Keratinocyte (primary cell): ENCODE data around the gene OLFML3. TPM values are rescaled to one million over a fixed set of nuclear protein-coding genes. Genes with fewer than 3 reads are reported as not detected.

Source experiments
- DNase-seq: peaks from one replicate; pipeline ENCODE4 v3.0.0-alpha.2; 2011; ENCODE audit warnings: low read depth, missing footprints, low spot score
- FAIRE-seq: peaks from 2 replicates; lab custom pipeline; 2011; peaks lifted over from hg19 to GRCh38; lab: Jason Lieb, UNC
- H2AFZ ChIP-seq: 2 replicates; pipeline ENCODE4 v1.6.0; 2012; ENCODE audit warnings: low read length, control low read depth, inconsistent platforms; ENCODE audit not compliant: control insufficient read depth
- H3K27ac ChIP-seq: 2 replicates; pipeline ENCODE4 v1.5.1; 2011; ENCODE audit warnings: low read length; ENCODE audit not compliant: control insufficient read depth, insufficient read depth
- H3K27me3 ChIP-seq: 3 replicates; pipeline ENCODE4 v1.6.0; 2011; ENCODE audit warnings: low read length; ENCODE audit not compliant: control insufficient read depth, insufficient read depth; ENCODE audit errors: extremely low read depth
- H3K36me3 ChIP-seq, 2 experiments: 2 replicates in 1 of 2; 3 replicates in 1 of 2; pipeline ENCODE4 v1.5.1; 2011; ENCODE audit warnings: low read length in 2 of 2, mild to moderate bottlenecking in 1 of 2; ENCODE audit not compliant: control insufficient read depth in 2 of 2, insufficient read depth in 2 of 2; ENCODE audit errors: extremely low read depth in 1 of 2
- H3K4me1 ChIP-seq: 3 replicates; pipeline ENCODE4 v1.5.1; 2011; ENCODE audit warnings: low read length; ENCODE audit not compliant: control insufficient read depth, insufficient read depth; ENCODE audit errors: extremely low read depth
- H3K4me2 ChIP-seq: 3 replicates; pipeline ENCODE4 v1.6.0; 2011; ENCODE audit warnings: low read depth, low read length; ENCODE audit not compliant: control insufficient read depth, insufficient read depth; ENCODE audit errors: extremely low read depth
- H3K4me3 ChIP-seq, 3 experiments: fragments of 200-600 bp in 1 of 3; sonication (generic) in 1 of 3; 2 replicates in 2 of 3; 3 replicates in 1 of 3; pipeline ENCODE4 v1.5.1; 2011 to 2016; ENCODE audit warnings: low read length in 3 of 3, mild to moderate bottlenecking in 3 of 3, control low read depth in 2 of 3, inconsistent platforms in 1 of 3, low read depth in 1 of 3, mixed read lengths in 1 of 3, mixed run types in 1 of 3, moderate library complexity in 1 of 3; ENCODE audit not compliant: control insufficient read depth in 2 of 3, insufficient read depth in 2 of 3; ENCODE audit errors: extremely low read depth in 1 of 3
- H3K79me2 ChIP-seq: 2 replicates; pipeline ENCODE4 v1.6.0; 2012; ENCODE audit warnings: low read length; ENCODE audit not compliant: control insufficient read depth, insufficient read depth
- H3K9ac ChIP-seq: 3 replicates; pipeline ENCODE4 v1.6.0; 2011; ENCODE audit warnings: low read length; ENCODE audit not compliant: control insufficient read depth, insufficient read depth; ENCODE audit errors: extremely low read depth
- H3K9me1 ChIP-seq: 3 replicates; pipeline ENCODE4 v1.6.0; 2011; ENCODE audit warnings: low read length; ENCODE audit not compliant: control insufficient read depth, insufficient read depth; ENCODE audit errors: extremely low read depth
- H3K9me3 ChIP-seq: 2 replicates; pipeline ENCODE4 v1.5.1; 2012; ENCODE audit warnings: low read depth, low read length; ENCODE audit not compliant: control insufficient read depth
- H4K20me1 ChIP-seq: 3 replicates; pipeline ENCODE4 v1.6.0; 2011; ENCODE audit warnings: low read length; ENCODE audit not compliant: control insufficient read depth, insufficient read depth; ENCODE audit errors: extremely low read depth
- EZH2 ChIP-seq: IDR thresholded peaks from one replicate; pipeline ENCODE4 v1.6.1; 2012; ENCODE audit warnings: inconsistent platforms, mild to moderate bottlenecking, low read length, moderate library complexity
- dilution Hi-C: fragments of 300-500 bp; cut with MboI; formaldehyde crosslinking; loops from one replicate; pipeline ENCODE4 v1.7.0; 2020; ENCODE audit warnings: low sequenced_read_pairs; ENCODE audit not compliant: extremely low pct_ligation_motif_present
- polyA plus RNA-seq, 5 experiments: library from polyadenylated mRNA; depleted of rRNA in 3 of 5; stranded (reverse) in 3 of 5; stranded (forward) in 1 of 5; unstranded in 1 of 5; fragments of >200 nt; gene quantifications; 1 replicate in 1 of 5; 2 replicates in 3 of 5; 3 replicates in 1 of 5; pipeline versions ENCODE4 v1.2.1 to v1.2.3, GENCODE V29; 2011 to 2012; ENCODE audit warnings: missing spikeins in 2 of 5, low read depth in 1 of 5, low replicate concordance in 1 of 5
- TF ChIP-seq, protein P1 (sequence below), 3 experiments: IDR thresholded peaks in 1 of 3; conservative IDR thresholded peaks in 1 of 3; optimal IDR thresholded peaks in 1 of 3; 2 replicates in 2 of 3; 3 replicates in 1 of 3; pipeline versions ENCODE3 to v1.5.1; 2011; ENCODE audit warnings: low read length in 3 of 3, mild to moderate bottlenecking in 3 of 3, moderate library complexity in 2 of 3, control low read depth in 1 of 3, inconsistent platforms in 1 of 3; ENCODE audit not compliant: insufficient read depth in 2 of 3; ENCODE audit errors: extremely low read depth in 1 of 3

Gene OLFML3
- polyA plus RNA-seq, 1 donor (not counting 4 experiments of a cell fraction or from before 2014, with no cell fraction given) = 4.4 TPM

DNA sequence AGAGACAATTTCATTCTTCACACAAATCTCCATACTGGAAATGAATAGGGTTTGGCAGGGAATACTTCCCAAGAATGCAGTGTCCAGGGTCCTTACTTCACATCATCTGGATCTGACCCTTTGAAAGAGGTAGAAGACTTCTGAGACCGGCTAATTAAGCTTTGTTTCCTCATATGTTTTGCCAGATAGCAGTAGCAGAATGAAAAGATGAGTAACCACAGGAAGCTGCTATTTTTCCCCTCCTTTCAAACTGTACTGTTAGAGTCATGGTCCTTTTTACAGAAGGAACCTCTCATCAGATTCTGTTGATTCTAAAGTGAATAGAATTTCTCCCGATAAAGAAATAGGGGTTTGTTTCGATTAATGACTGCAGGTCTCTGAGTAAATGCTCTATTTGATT lies 1.4 kb upstream of the OLFML3 start:
- Histone ChIP-seq H3K9me1 (no peaks in the 10 kb centered on the region), H3K79me2 (no peaks in the 10 kb centered on the region), H3K9ac (no peak overlapping the region), H3K27ac (no peak overlapping the region), H2AFZ (no peak overlapping the region), H3K9me3 (no peaks in the 10 kb centered on the region), H3K36me3 (peaks cover 4 to 7% of the 10 kb centered on the region in 2 experiments), H3K4me1 (peaks cover 9% of the 10 kb centered on the region), H3K4me2 (no peak overlapping the region), H3K4me3 (no peak overlapping the region), H3K27me3 (no peaks in the 10 kb centered on the region), H4K20me1 (no peaks in the 10 kb centered on the region)
- TF ChIP-seq, protein P1, sequence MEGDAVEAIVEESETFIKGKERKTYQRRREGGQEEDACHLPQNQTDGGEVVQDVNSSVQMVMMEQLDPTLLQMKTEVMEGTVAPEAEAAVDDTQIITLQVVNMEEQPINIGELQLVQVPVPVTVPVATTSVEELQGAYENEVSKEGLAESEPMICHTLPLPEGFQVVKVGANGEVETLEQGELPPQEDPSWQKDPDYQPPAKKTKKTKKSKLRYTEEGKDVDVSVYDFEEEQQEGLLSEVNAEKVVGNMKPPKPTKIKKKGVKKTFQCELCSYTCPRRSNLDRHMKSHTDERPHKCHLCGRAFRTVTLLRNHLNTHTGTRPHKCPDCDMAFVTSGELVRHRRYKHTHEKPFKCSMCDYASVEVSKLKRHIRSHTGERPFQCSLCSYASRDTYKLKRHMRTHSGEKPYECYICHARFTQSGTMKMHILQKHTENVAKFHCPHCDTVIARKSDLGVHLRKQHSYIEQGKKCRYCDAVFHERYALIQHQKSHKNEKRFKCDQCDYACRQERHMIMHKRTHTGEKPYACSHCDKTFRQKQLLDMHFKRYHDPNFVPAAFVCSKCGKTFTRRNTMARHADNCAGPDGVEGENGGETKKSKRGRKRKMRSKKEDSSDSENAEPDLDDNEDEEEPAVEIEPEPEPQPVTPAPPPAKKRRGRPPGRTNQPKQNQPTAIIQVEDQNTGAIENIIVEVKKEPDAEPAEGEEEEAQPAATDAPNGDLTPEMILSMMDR (optimal IDR thresholded peaks at IDR 0.05 in 1 of 3, IDR thresholded peaks at IDR 0.05 in 1 of 3, conservative IDR thresholded peaks at IDR 0.05 in 1 of 3; ENCODE audit: extremely low read depth in 1 of 3, insufficient read depth in 2 of 3, low read length in 3 of 3) = no peak
- TF ChIP-seq EZH2 = no peak
- dilution Hi-C loops = no loop called here
- DNase-seq = no peak
- no peak for FAIRE-seq

DNA sequence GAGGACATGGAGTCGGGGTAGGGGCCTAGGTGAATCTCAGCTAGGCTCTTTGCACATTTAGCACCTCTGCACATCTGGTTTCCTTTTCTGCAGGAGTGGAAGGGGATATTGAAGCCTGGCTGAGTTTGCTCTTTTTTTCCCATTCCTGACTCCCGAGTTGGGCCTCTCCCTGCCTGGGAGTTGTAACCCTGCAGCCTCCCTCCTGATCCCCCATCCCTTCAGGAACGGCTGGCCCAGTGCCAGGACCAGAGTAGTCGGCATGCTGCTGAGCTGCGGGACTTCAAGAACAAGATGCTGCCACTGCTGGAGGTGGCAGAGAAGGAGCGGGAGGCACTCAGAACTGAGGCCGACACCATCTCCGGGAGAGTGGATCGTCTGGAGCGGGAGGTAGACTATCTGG lies 836 bp downstream of the OLFML3 start:
- TF ChIP-seq EZH2 = no peak
- TF ChIP-seq, protein P1 (optimal IDR thresholded peaks at IDR 0.05 in 1 of 3, IDR thresholded peaks at IDR 0.05 in 1 of 3, conservative IDR thresholded peaks at IDR 0.05 in 1 of 3; ENCODE audit: extremely low read depth in 1 of 3, insufficient read depth in 2 of 3, low read length in 3 of 3) = no peak
- H3K9me3 ChIP-seq = no peaks in the 10 kb centered on the region
- FAIRE-seq = no peak
- peaks cover 11% of the 10 kb centered on the region for H3K4me1 ChIP-seq
- no peak overlapping the region for H2AFZ ChIP-seq
- H3K36me3 ChIP-seq = no peaks in the 10 kb centered on the region
- no peak overlapping the region for H3K9ac ChIP-seq
- no peaks in the 10 kb centered on the region for H3K9me1 ChIP-seq
- no peak overlapping the region for H3K4me3 ChIP-seq
- no peaks in the 10 kb centered on the region for H3K79me2 ChIP-seq
- DNase-seq = no peak
- H3K27me3 ChIP-seq = no peaks in the 10 kb centered on the region
- dilution Hi-C loops = no loop called here
- H3K4me2 ChIP-seq = no peak overlapping the region
- no peaks in the 10 kb centered on the region for H4K20me1 ChIP-seq
- no peak overlapping the region for H3K27ac ChIP-seq
